ENCODE data around the gene DCTD. TPM values are rescaled to one million over a fixed set of nuclear protein-coding genes. Genes with fewer than 3 reads are reported as not detected.
A peak's percentile ranks its signal among the peaks of the same experiment; 100 is the strongest.

Gene DCTD
- total and polyA plus RNA-seq, 2 of the 13 experiments (the other 11 are each of a cell fraction or from before 2014, with no cell fraction given) = 85.1 to 95.3 TPM

GRCh38 chr4:182895791-182896292 lies 21.3 kb downstream of the DCTD start (continued):
- 0 out of 2 replicates have a peak, but pooled peaks have one; percentile 49 for TF ChIP-seq ZBTB39 (CRISPR knock-in tag; IDR thresholded peaks at IDR 0.05)
- TF ChIP-seq NFE2 (CRISPR knock-in tag; IDR thresholded peaks at IDR 0.05) = no peak
- no peak for TF ChIP-seq ZNF660 (CRISPR knock-in tag; IDR thresholded peaks at IDR 0.05; ENCODE audit: borderline replicate concordance, low read depth)
- peak in 1 of 2 experiments; percentile 50; a peak in 2 of 4 replicates for TF ChIP-seq ATF4 (CRISPR knock-in tag; IDR thresholded peaks at IDR 0.05)
- peak; percentile 97 for TF ChIP-seq MIXL1 (CRISPR knock-in tag; IDR thresholded peaks at IDR 0.05)
- peak; percentile 17; the same call in 1 of the 2 replicates for TF ChIP-seq ZNF703 (CRISPR knock-in tag; IDR thresholded peaks at IDR 0.05; ENCODE audit: borderline replicate concordance)
- no peak for TF ChIP-seq MAFK (conservative IDR thresholded peaks at IDR 0.05 in 1 of 2, IDR thresholded peaks at IDR 0.05 in 1 of 2; ENCODE audit: low read length in 2 of 2)
- peak; percentile 54; the same call in 1 of the 2 replicates for TF ChIP-seq ZNF788 (CRISPR knock-in tag; IDR thresholded peaks at IDR 0.05; ENCODE audit: borderline replicate concordance)
- TF ChIP-seq ZSCAN21 (CRISPR knock-in tag; IDR thresholded peaks at IDR 0.05; ENCODE audit: borderline replicate concordance) = peak; percentile 46; the same call in 1 of the 2 replicates
- TF ChIP-seq ZNF260 (CRISPR knock-in tag; IDR thresholded peaks at IDR 0.05; ENCODE audit: borderline replicate concordance, low read depth) = no peak
- TF ChIP-seq ELF3 (CRISPR knock-in tag; IDR thresholded peaks at IDR 0.05) = peak; percentile 90
- TF ChIP-seq DR1 (CRISPR knock-in tag; IDR thresholded peaks at IDR 0.05) = 0 out of 2 replicates have a peak, but pooled peaks have one; percentile 39
- no peak for TF ChIP-seq ZNF768 (CRISPR knock-in tag; IDR thresholded peaks at IDR 0.05)
- TF ChIP-seq HOMEZ (CRISPR knock-in tag; IDR thresholded peaks at IDR 0.05; ENCODE audit: low read depth) = peak; percentile 67; the same call in 1 of the 2 replicates
- TF ChIP-seq AHR (CRISPR knock-in tag; IDR thresholded peaks at IDR 0.05) = no peak
- TF ChIP-seq SAP130 (CRISPR knock-in tag; IDR thresholded peaks at IDR 0.05; ENCODE audit: low read depth) = peak; percentile 87
- no peak for TF ChIP-seq PTBP1 (IDR thresholded peaks at IDR 0.05; ENCODE audit: low read depth, low read length, poor library complexity, severe bottlenecking)
- peak; percentile 65; the same call in 1 of the 2 replicates for TF ChIP-seq ZNF749 (CRISPR knock-in tag; IDR thresholded peaks at IDR 0.05; ENCODE audit: borderline replicate concordance)
- no peak for TF ChIP-seq SMYD3 (CRISPR knock-in tag; IDR thresholded peaks at IDR 0.05)
- 0 out of 2 replicates have a peak, but pooled peaks have one; percentile 51 for TF ChIP-seq ZNF510 (CRISPR knock-in tag; IDR thresholded peaks at IDR 0.05; ENCODE audit: low read depth)
- peak; percentile 85 for TF ChIP-seq ZNF503 (CRISPR knock-in tag; IDR thresholded peaks at IDR 0.05)
- TF ChIP-seq KDM2A (CRISPR knock-in tag; IDR thresholded peaks at IDR 0.05; ENCODE audit: borderline replicate concordance, low read depth) = peak; percentile 70; the same call in 1 of the 2 replicates
- TF ChIP-seq ETS1 (CRISPR knock-in tag; IDR thresholded peaks at IDR 0.05) = no peak

All from HepG2 (cell line).